Uterus (tissue), 4 donors: ENCODE data around the gene ATP1A2. TPM values are rescaled to one million over a fixed set of nuclear protein-coding genes. Genes with fewer than 3 reads are reported as not detected.

Experiments used
- DNase-seq, 2 donors: peaks; one replicate each; pipeline ENCODE4 v3.0.0-alpha.2; 2019 to 2020
- H3K27ac ChIP-seq, 2 donors: fragments of 200-600 bp; sonication (generic); 1 replicate in 1 of 2; 2 replicates in 1 of 2; pipeline ENCODE4 v1.5.1; 2016 to 2018
- H3K27me3 ChIP-seq, 2 donors: fragments of 200-600 bp; sonication (generic); one replicate each; pipeline ENCODE4 v1.5.1; 2018 to 2019; ENCODE audit warnings: control low read depth in 1 of 2
- H3K36me3 ChIP-seq, 2 donors: fragments of 200-600 bp; sonication (generic); one replicate each; pipeline ENCODE4 v1.5.1; 2019; ENCODE audit warnings: control low read depth in 1 of 2
- H3K4me1 ChIP-seq, 2 donors: fragments of 200-600 bp; sonication (generic); one replicate each; pipeline ENCODE4 v1.5.1; 2018 to 2019; ENCODE audit warnings: control low read depth in 1 of 2
- H3K4me3 ChIP-seq, 2 donors: fragments of 200-600 bp; sonication (generic); 1 replicate in 1 of 2; 2 replicates in 1 of 2; pipeline ENCODE4 v1.5.1; 2018 to 2019; ENCODE audit warnings: mild to moderate bottlenecking in 1 of 2
- H3K9me3 ChIP-seq, 2 donors: fragments of 200-600 bp; sonication (generic); one replicate each; pipeline ENCODE4 v1.5.1; 2019; ENCODE audit warnings: control low read depth in 1 of 2
- POLR2A ChIP-seq, 2 donors: fragments of 450-650 bp; IDR thresholded peaks; one replicate each; pipeline ENCODE4 v1.6.1; 2016; ENCODE audit warnings: antibody characterized with exemption in 2 of 2, mild to moderate bottlenecking in 1 of 2, moderate library complexity in 1 of 2
- intact Hi-C: fragments of 100-400 bp; cut with DNase I; formaldehyde crosslinking; loops from one replicate; pipeline ENCODE4 v1.15.1; 2023; ENCODE audit warnings: low total_unique reads
- total RNA-seq, 4 donors: library from RNA; depleted of rRNA in 3 of 4; stranded (reverse); fragments of >200 nt in 3 of 4; gene quantifications; one replicate each; pipeline versions ENCODE4 v1.1.0 to v1.2.4, GENCODE V29; 2014 to 2023
- TF ChIP-seq, protein P1 (sequence below), 4 experiments: fragments of 200-600 bp in 2 of 4; fragments of 450-650 bp in 2 of 4; sonication (generic) in 2 of 4; IDR thresholded peaks; one replicate each; pipeline ENCODE4 v1.5.1; 2016 to 2019; ENCODE audit warnings: antibody characterized with exemption in 4 of 4, mild to moderate bottlenecking in 2 of 4, moderate library complexity in 1 of 4
- donor health status: DM: yes; HTN: yes; CAD: no.

Gene ATP1A2
- 10 to 100 TPM in 3 of 4 donors, 1 to 10 TPM in 1; 1.2 to 36.8 (median 13.4) TPM for total RNA-seq

DNA sequence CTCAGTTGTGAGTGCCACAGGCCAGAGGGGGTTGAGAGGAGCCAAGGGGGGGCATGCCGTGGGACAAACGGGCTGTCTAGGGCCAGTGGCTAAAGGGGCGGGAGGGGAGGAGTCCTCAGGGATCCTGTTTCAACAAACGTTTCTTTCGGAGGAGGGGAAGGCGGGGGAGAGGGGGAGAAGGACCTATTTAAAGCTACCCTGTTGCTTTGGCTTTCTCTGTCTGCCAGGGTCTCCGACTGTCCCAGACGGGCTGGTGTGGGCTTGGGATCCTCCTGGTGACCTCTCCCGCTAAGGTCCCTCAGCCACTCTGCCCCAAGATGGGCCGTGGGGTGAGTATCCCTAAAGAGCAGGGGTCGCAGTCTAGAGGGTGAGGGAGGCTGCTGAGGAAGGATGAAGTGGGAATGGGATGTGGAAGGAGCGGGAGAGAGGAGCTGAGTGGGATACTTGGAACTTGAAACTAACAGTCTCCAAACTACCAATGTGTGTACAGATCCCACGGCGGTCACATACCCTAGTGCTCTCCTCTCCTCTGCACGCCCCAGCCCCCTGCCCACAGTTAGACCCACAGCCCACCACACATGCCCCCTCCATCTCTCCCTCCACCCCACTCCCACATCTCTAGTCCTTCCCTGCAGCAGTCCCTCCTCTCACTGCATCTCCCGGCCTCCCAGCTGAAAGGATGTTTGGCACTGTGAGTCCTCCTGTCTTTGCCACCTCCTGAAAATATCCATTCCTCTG is at the start of gene ATP1A2:
Gene ATP1A2 (plus strand): TSS at position 215 of the 738 bp plus-strand sequence. CDS start 103 bp downstream, at position 318.
- TF ChIP-seq POLR2A (IDR thresholded peaks at IDR 0.05): no peak
- TF ChIP-seq, protein P1, sequence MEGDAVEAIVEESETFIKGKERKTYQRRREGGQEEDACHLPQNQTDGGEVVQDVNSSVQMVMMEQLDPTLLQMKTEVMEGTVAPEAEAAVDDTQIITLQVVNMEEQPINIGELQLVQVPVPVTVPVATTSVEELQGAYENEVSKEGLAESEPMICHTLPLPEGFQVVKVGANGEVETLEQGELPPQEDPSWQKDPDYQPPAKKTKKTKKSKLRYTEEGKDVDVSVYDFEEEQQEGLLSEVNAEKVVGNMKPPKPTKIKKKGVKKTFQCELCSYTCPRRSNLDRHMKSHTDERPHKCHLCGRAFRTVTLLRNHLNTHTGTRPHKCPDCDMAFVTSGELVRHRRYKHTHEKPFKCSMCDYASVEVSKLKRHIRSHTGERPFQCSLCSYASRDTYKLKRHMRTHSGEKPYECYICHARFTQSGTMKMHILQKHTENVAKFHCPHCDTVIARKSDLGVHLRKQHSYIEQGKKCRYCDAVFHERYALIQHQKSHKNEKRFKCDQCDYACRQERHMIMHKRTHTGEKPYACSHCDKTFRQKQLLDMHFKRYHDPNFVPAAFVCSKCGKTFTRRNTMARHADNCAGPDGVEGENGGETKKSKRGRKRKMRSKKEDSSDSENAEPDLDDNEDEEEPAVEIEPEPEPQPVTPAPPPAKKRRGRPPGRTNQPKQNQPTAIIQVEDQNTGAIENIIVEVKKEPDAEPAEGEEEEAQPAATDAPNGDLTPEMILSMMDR (IDR thresholded peaks at IDR 0.05): no peak
- Histone ChIP-seq H3K27ac (peak within 1 kb of the TSS in 1 of 2 donors; percentile 5), H3K4me3 (peak within 1 kb of the TSS in 1 of 2 donors; percentile 17), H3K27me3 (no peaks in the 10 kb centered on the region), H3K9me3 (no peaks in the 10 kb centered on the region), H3K36me3 (no peaks in the 10 kb centered on the region), H3K4me1 (no peaks in the 10 kb centered on the region)
- intact Hi-C loops: no loop called here
- no peak for DNase-seq

GRCh38 chr1:160066829-160067745 is 48.5 kb upstream of the ATP1A2 start:
- intact Hi-C loops: no loop called here

GRCh38 chr1:160068225-160068624 is 47.3 kb upstream of the ATP1A2 start:
- Histone ChIP-seq H3K27ac (no peak overlapping the region), H3K4me3 (no peak overlapping the region), H3K4me1 (no peaks in the 10 kb centered on the region), H3K36me3 (no peaks in the 10 kb centered on the region), H3K9me3 (no peaks in the 10 kb centered on the region), H3K27me3 (no peaks in the 10 kb centered on the region)
- no peak for DNase-seq
- intact Hi-C loops: no loop called here
- TF ChIP-seq, protein P1 (IDR thresholded peaks at IDR 0.05): no peak
- no peak for TF ChIP-seq POLR2A (IDR thresholded peaks at IDR 0.05)

More at GRCh38 chr1:160066829-160067745, 48.5 kb upstream of the ATP1A2 start:
- no peak for TF ChIP-seq POLR2A (IDR thresholded peaks at IDR 0.05)
- TF ChIP-seq, protein P1 (IDR thresholded peaks at IDR 0.05): no peak
- Histone ChIP-seq H3K9me3 (no peaks in the 10 kb centered on the region), H3K27me3 (no peaks in the 10 kb centered on the region), H3K4me3 (no peak overlapping the region), H3K36me3 (no peaks in the 10 kb centered on the region), H3K4me1 (no peaks in the 10 kb centered on the region), H3K27ac (no peak overlapping the region)
- DNase-seq: peak in 1 of 2 donors; percentile 45

- no peak for DNase-seq
- Histone ChIP-seq H3K4me1 (no peaks in the 10 kb centered on the region), H3K27me3 (no peaks in the 10 kb centered on the region), H3K36me3 (no peaks in the 10 kb centered on the region), H3K27ac (no peak within 1 kb of the TSS), H3K4me3 (peak within 1 kb of the TSS; percentile 30 to 52), H3K9me3 (no peaks in the 10 kb centered on the region)
- intact Hi-C loops: no loop called here
- TF ChIP-seq, protein P1 (IDR thresholded peaks at IDR 0.05): no peak
- TF ChIP-seq POLR2A (IDR thresholded peaks at IDR 0.05): no peak
Observed at GRCh38 chr1:160069460-160070231, 45.9 kb upstream of the ATP1A2 start, which contains the start of gene KCNJ10. TSS of gene KCNJ10 (minus strand) at chr1:160070160. CDS start at chr1:160042532, 27,628 bp downstream.
